Measurements from ENCODE around the gene PYGB. TPM values are rescaled to one million over a fixed set of nuclear protein-coding genes. Genes with fewer than 3 reads are reported as not detected.
A peak's percentile ranks its signal among the peaks of the same experiment; 100 is the strongest.
"Not testable (repeated sequence)": the region's sequence is repeated elsewhere in the genome, so short reads cannot be mapped to it uniquely, and the experiment has no call there.

Gene PYGB
- polyA plus RNA-seq, 4 donors, result 25.7 to 38.4 (median 32.7) TPM

GRCh38 chr20:25309395-25310267 lies 61.7 kb downstream of the PYGB start:
- peak; percentile 85 to 87 for DNase-seq
- Histone ChIP-seq H3K27me3 (ENCODE audit: control insufficient read depth in 3 of 3, insufficient read depth in 3 of 3, low read length in 3 of 3) (no peaks in the 10 kb centered on the region), H3K4me1 (ENCODE audit: control insufficient read depth in 3 of 3, insufficient read depth in 2 of 3, low read depth in 1 of 3, low read length in 2 of 3) (peaks cover 14 to 38% (median 16%) of the 10 kb centered on the region in 3 donors), H3K4me3 (ENCODE audit: low read depth in 1 of 3, low read length in 3 of 3) (peak overlapping the region in 1 of 3 donors; percentile 2), H3K9me3 (ENCODE audit: control insufficient read depth in 2 of 2, insufficient read depth in 1 of 2, low read depth in 1 of 2, low read length in 1 of 2) (no peaks in the 10 kb centered on the region), H3K36me3 (ENCODE audit: control insufficient read depth in 3 of 3, insufficient read depth in 2 of 3, low read depth in 1 of 3, low read length in 3 of 3) (peaks cover 0 to 41% (median 0%) of the 10 kb centered on the region in 3 donors), H3K27ac (ENCODE audit: low read depth in 1 of 3, low read length in 2 of 3) (peak overlapping the region; percentile 86 to 96 (median 96))
- WGBS, 3 donors, result 31 to 55% (median 49%) methylated on average over 18 of the region's 18 CpGs
- no peak for FAIRE-seq

GRCh38 chr20:25310268-25310920 lies 62.5 kb downstream of the PYGB start:
- Histone ChIP-seq H3K9me3 (ENCODE audit: control insufficient read depth in 2 of 2, insufficient read depth in 1 of 2, low read depth in 1 of 2, low read length in 1 of 2) (no peaks in the 10 kb centered on the region), H3K4me3 (ENCODE audit: low read depth in 1 of 3, low read length in 3 of 3) (peak overlapping the region in 1 of 3 donors; percentile 2), H3K36me3 (ENCODE audit: control insufficient read depth in 3 of 3, insufficient read depth in 2 of 3, low read depth in 1 of 3, low read length in 3 of 3) (peaks cover 0 to 44% (median 0%) of the 10 kb centered on the region in 3 donors), H3K27ac (ENCODE audit: low read depth in 1 of 3, low read length in 2 of 3) (peak overlapping the region; percentile 86 to 96 (median 96)), H3K27me3 (ENCODE audit: control insufficient read depth in 3 of 3, insufficient read depth in 3 of 3, low read length in 3 of 3) (no peaks in the 10 kb centered on the region), H3K4me1 (ENCODE audit: control insufficient read depth in 3 of 3, insufficient read depth in 2 of 3, low read depth in 1 of 3, low read length in 2 of 3) (peaks cover 14 to 38% (median 16%) of the 10 kb centered on the region in 3 donors)
- FAIRE-seq, result peak; percentile 65
- DNase-seq, result peak; percentile 94 to 95
- whole genome bisulfite sequencing, 3 donors, result 12 to 17% (median 16%) methylated on average over 6 of the region's 6 CpGs

GRCh38 chr20:25310921-25311728 lies 63.2 kb downstream of the PYGB start:
- DNase-seq, result no peak
- WGBS, 3 donors, result 56 to 64% (median 61%) methylated on average over 6 of the region's 6 CpGs
- Histone ChIP-seq H3K4me1 (ENCODE audit: control insufficient read depth in 3 of 3, insufficient read depth in 2 of 3, low read depth in 1 of 3, low read length in 2 of 3) (peaks cover 14 to 38% (median 16%) of the 10 kb centered on the region in 3 donors), H3K27ac (ENCODE audit: low read depth in 1 of 3, low read length in 2 of 3) (peak overlapping the region; percentile 86 to 96 (median 96)), H3K36me3 (ENCODE audit: control insufficient read depth in 3 of 3, insufficient read depth in 2 of 3, low read depth in 1 of 3, low read length in 3 of 3) (peaks cover 0 to 46% (median 0%) of the 10 kb centered on the region in 3 donors), H3K4me3 (ENCODE audit: low read depth in 1 of 3, low read length in 3 of 3) (no peak overlapping the region), H3K27me3 (ENCODE audit: control insufficient read depth in 3 of 3, insufficient read depth in 3 of 3, low read length in 3 of 3) (no peaks in the 10 kb centered on the region), H3K9me3 (ENCODE audit: control insufficient read depth in 2 of 2, insufficient read depth in 1 of 2, low read depth in 1 of 2, low read length in 1 of 2) (no peaks in the 10 kb centered on the region)
- no peak for FAIRE-seq

GRCh38 chr20:25312716-25313115 lies 64.8 kb downstream of the PYGB start:
- not testable (repeated sequence) for H3K27me3 ChIP-seq (ENCODE audit: control insufficient read depth in 3 of 3, insufficient read depth in 3 of 3, low read length in 3 of 3)

GRCh38 chr20:25313593-25313992 lies 65.7 kb downstream of the PYGB start:
- DNase-seq (no peak), FAIRE-seq (no peak)
- H3K9me3 ChIP-seq (ENCODE audit: control insufficient read depth in 2 of 2, insufficient read depth in 1 of 2, low read depth in 1 of 2, low read length in 1 of 2), result no peaks in the 10 kb centered on the region
- H3K4me3 ChIP-seq (ENCODE audit: low read depth in 1 of 3, low read length in 3 of 3), result no peak overlapping the region
- 44 to 70% (median 46%) methylated on average over 2 of the region's 2 CpGs for WGBS, 3 donors
- H3K27me3 ChIP-seq (ENCODE audit: control insufficient read depth in 3 of 3, insufficient read depth in 3 of 3, low read length in 3 of 3), result no peaks in the 10 kb centered on the region
- peaks cover 0 to 43% (median 0%) of the 10 kb centered on the region in 3 donors for H3K36me3 ChIP-seq (ENCODE audit: control insufficient read depth in 3 of 3, insufficient read depth in 2 of 3, low read depth in 1 of 3, low read length in 3 of 3)
- H3K27ac ChIP-seq (ENCODE audit: low read depth in 1 of 3, low read length in 2 of 3), result no peak overlapping the region
- H3K4me1 ChIP-seq (ENCODE audit: control insufficient read depth in 3 of 3, insufficient read depth in 2 of 3, low read depth in 1 of 3, low read length in 2 of 3), result peaks cover 10 to 29% (median 16%) of the 10 kb centered on the region in 3 donors

More at GRCh38 chr20:25312716-25313115, 64.8 kb downstream of the PYGB start:
- FAIRE-seq; H3K27ac ChIP-seq (ENCODE audit: low read depth in 1 of 3, low read length in 2 of 3); H3K9me3 ChIP-seq (ENCODE audit: control insufficient read depth in 2 of 2, insufficient read depth in 1 of 2, low read depth in 1 of 2, low read length in 1 of 2); H3K4me3 ChIP-seq (ENCODE audit: low read depth in 1 of 3, low read length in 3 of 3); DNase-seq: not testable (repeated sequence)
- Histone ChIP-seq H3K36me3 (ENCODE audit: control insufficient read depth in 3 of 3, insufficient read depth in 2 of 3, low read depth in 1 of 3, low read length in 3 of 3) (peaks cover 0 to 48% (median 0%) of the 10 kb centered on the region in 3 donors), H3K4me1 (ENCODE audit: control insufficient read depth in 3 of 3, insufficient read depth in 2 of 3, low read depth in 1 of 3, low read length in 2 of 3) (peaks cover 14 to 32% (median 16%) of the 10 kb centered on the region in 3 donors)
- WGBS, 3 donors, result 93 to 97% (median 95%) methylated on average over 13 to 32 of the region's 33 CpGs

GRCh38 chr20:25314497-25315417 lies 66.9 kb downstream of the PYGB start:
- no peak overlapping the region for H3K4me3 ChIP-seq (ENCODE audit: low read depth in 1 of 3, low read length in 3 of 3)
- FAIRE-seq (no peak), DNase-seq (no peak)
- H3K36me3 ChIP-seq (ENCODE audit: control insufficient read depth in 3 of 3, insufficient read depth in 2 of 3, low read depth in 1 of 3, low read length in 3 of 3), result peaks cover 0 to 46% (median 0%) of the 10 kb centered on the region in 3 donors
- WGBS, 3 donors, result 94% methylated on average over 17 of the region's 17 CpGs
- no peaks in the 10 kb centered on the region for H3K27me3 ChIP-seq (ENCODE audit: control insufficient read depth in 3 of 3, insufficient read depth in 3 of 3, low read length in 3 of 3)
- H3K9me3 ChIP-seq (ENCODE audit: control insufficient read depth in 2 of 2, insufficient read depth in 1 of 2, low read depth in 1 of 2, low read length in 1 of 2), result no peaks in the 10 kb centered on the region
- H3K27ac ChIP-seq (ENCODE audit: low read depth in 1 of 3, low read length in 2 of 3), result no peak overlapping the region
- peaks cover 8 to 25% (median 11%) of the 10 kb centered on the region in 3 donors for H3K4me1 ChIP-seq (ENCODE audit: control insufficient read depth in 3 of 3, insufficient read depth in 2 of 3, low read depth in 1 of 3, low read length in 2 of 3)

GRCh38 chr20:25315418-25316210 lies 67.7 kb downstream of the PYGB start:
- Histone ChIP-seq H3K9me3 (ENCODE audit: control insufficient read depth in 2 of 2, insufficient read depth in 1 of 2, low read depth in 1 of 2, low read length in 1 of 2) (no peaks in the 10 kb centered on the region), H3K27ac (ENCODE audit: low read depth in 1 of 3, low read length in 2 of 3) (no peak overlapping the region), H3K36me3 (ENCODE audit: control insufficient read depth in 3 of 3, insufficient read depth in 2 of 3, low read depth in 1 of 3, low read length in 3 of 3) (peaks cover 0 to 53% (median 0%) of the 10 kb centered on the region in 3 donors), H3K4me1 (ENCODE audit: control insufficient read depth in 3 of 3, insufficient read depth in 2 of 3, low read depth in 1 of 3, low read length in 2 of 3) (peaks cover 7 to 17% (median 8%) of the 10 kb centered on the region in 3 donors), H3K27me3 (ENCODE audit: control insufficient read depth in 3 of 3, insufficient read depth in 3 of 3, low read length in 3 of 3) (no peaks in the 10 kb centered on the region), H3K4me3 (ENCODE audit: low read depth in 1 of 3, low read length in 3 of 3) (no peak overlapping the region)
- FAIRE-seq, result no peak
- 82 to 89% (median 83%) methylated on average over 8 of the region's 8 CpGs for WGBS, 3 donors
- DNase-seq, result no peak
